K562 (cell line): ENCODE data around the gene PLEKHM3. TPM values are rescaled to one million over a fixed set of nuclear protein-coding genes. Genes with fewer than 3 reads are reported as not detected.

Experiments used
- GATAD2A ChIP-seq: fragments of 450-650 bp; IDR thresholded peaks from 2 replicates; pipeline ENCODE4 v1.6.1; 2017
- JUNB ChIP-seq: fragments of 450-650 bp; formaldehyde crosslinking; conservative IDR thresholded peaks from 2 replicates; pipeline ENCODE4 v1.4.0; 2020; ENCODE audit warnings: mild to moderate bottlenecking
- NFE2L1 ChIP-seq: fragments of 450-650 bp; IDR thresholded peaks from 2 replicates; pipeline ENCODE4 v1.6.1; 2016; ENCODE audit warnings: missing genetic modification characterization, low read depth, mild to moderate bottlenecking, missing compliant biosample characterization, moderate library complexity, borderline replicate concordance
- PHF8 ChIP-seq: fragments of 200-600 bp; sonication (generic); IDR thresholded peaks from 2 replicates; pipeline ENCODE4 v1.6.1; 2012; ENCODE audit warnings: mixed run types, mild to moderate bottlenecking, inconsistent platforms, low read length, moderate library complexity, borderline replicate concordance
- SREBF1 ChIP-seq: fragments of 150-350 bp; IDR thresholded peaks from 2 replicates; pipeline ENCODE4 v1.6.1; 2014; ENCODE audit warnings: antibody characterized with exemption, low read depth, low read length, borderline replicate concordance
- SRSF7 ChIP-seq: fragments of 200-400 bp; formaldehyde crosslinking; optimal IDR thresholded peaks from 2 replicates; pipeline ENCODE3; 2017; ENCODE audit warnings: mild to moderate bottlenecking, low read depth, low read length
- TAF15 ChIP-seq: fragments of 200-400 bp; formaldehyde crosslinking; IDR thresholded peaks from 2 replicates; pipeline ENCODE4 v1.6.1; 2017; ENCODE audit warnings: mild to moderate bottlenecking, low read depth, low read length, moderate library complexity
- ZNF217 ChIP-seq: sonication (generic); formaldehyde crosslinking; IDR thresholded peaks from 2 replicates; pipeline ENCODE4 v1.8.0; 2022; ENCODE audit warnings: mild to moderate bottlenecking, missing genetic modification reagents
- ZNF324 ChIP-seq: fragments of 250-450 bp; sonication (Bioruptor Pico); IDR thresholded peaks from 2 replicates; pipeline ENCODE4 v1.4.0; 2020; ENCODE audit warnings: mild to moderate bottlenecking
- polyA plus RNA-seq, 8 experiments: library from polyadenylated mRNA; depleted of rRNA in 4 of 8; stranded (reverse) in 5 of 8; unstranded in 3 of 8; fragments of >200 nt; fragmentation: Nextera tagmentation in 2 of 8; fragmentation: Illumina TruSeq in 1 of 8; extraction: Ambion mirVana in 2 of 8; extraction: Trizol in 1 of 8; gene quantifications; 2 replicates each; pipeline versions ENCODE4 v1.2.1 to v1.2.3, GENCODE V29; 2011 to 2014; ENCODE audit warnings: inconsistent platforms in 1 of 8, missing spikeins in 1 of 8
- total RNA-seq, 7 experiments: library from RNA; depleted of rRNA in 6 of 7; stranded (reverse); fragments of >200 nt in 6 of 7; fragmentation: Illumina TruSeq in 2 of 7; extraction: Trizol in 2 of 7; gene quantifications; 2 replicates each; pipeline versions ENCODE4 v1.2.1 to v1.2.3, GENCODE V29; 2011 to 2021; ENCODE audit warnings: low replicate concordance in 1 of 7
- TF ChIP-seq, protein P1 (sequence below), 2 experiments: fragments of 450-650 bp; formaldehyde crosslinking in 1 of 2; IDR thresholded peaks; 2 replicates each; pipeline versions ENCODE4 v1.4.0 to v1.6.1; 2014 to 2020; ENCODE audit warnings: mild to moderate bottlenecking in 2 of 2, borderline replicate concordance in 1 of 2, low read depth in 1 of 2
- TF ChIP-seq, protein P2 (sequence below): fragments of 450-650 bp; formaldehyde crosslinking; IDR thresholded peaks from 2 replicates; pipeline ENCODE4 v1.4.0; 2022; ENCODE audit warnings: missing genetic modification characterization
- TF ChIP-seq, protein P3 (sequence below): fragments of 250-450 bp; sonication (Bioruptor Pico); IDR thresholded peaks from 2 replicates; pipeline ENCODE4 v1.6.1; 2021; ENCODE audit warnings: mild to moderate bottlenecking
- TF ChIP-seq, protein P4 (sequence below): fragments of 200-800 bp; sonication (Bioruptor generic); IDR thresholded peaks from 2 replicates; pipeline ENCODE4 v1.6.1; 2017; ENCODE audit warnings: missing genetic modification characterization, missing compliant biosample characterization

The PLEKHM3 gene
- total and polyA plus RNA-seq, 9 of the 15 experiments (the other 6 are each of a cell fraction or from before 2014, with no cell fraction given) = 0.24 to 1.6 (median 1.0) TPM

DNA sequence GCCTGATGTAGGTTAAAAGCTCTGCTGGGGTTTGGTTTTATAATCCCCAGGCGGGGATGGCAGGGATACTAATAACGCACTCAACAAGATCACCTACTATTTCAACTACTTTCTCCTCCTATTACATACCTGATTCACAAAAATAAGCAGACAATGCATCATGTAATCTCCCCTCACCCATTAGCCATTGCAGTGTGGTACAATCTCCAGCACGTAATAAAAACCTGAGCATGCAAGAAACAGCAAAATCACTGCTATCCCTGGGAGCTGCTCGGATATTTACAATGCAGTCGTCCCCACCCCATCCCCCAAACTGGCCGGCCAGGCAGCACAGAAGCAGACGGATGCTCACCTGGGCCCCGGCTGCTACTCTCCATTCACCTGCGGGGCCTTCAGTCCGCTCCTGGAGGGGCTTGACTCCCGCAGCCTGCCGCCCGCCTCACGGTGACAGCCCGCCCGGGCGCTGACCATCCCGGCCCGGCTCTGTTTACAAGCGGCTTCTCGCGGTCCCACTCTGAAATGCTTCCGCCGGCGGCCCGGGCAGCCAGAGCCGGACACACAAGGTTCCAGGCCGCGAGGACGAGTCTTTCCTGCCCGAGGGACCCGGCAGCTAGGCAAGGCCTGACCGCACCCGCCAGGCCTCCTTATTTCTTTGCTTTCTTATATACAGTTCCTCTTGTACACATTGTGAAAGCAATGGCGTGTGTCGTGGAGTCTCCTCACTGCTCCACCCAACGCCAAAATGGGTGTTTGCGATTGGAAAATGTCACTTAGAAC, at the start of gene PLEKHM3 (continued):
- TF ChIP-seq, protein P1, sequence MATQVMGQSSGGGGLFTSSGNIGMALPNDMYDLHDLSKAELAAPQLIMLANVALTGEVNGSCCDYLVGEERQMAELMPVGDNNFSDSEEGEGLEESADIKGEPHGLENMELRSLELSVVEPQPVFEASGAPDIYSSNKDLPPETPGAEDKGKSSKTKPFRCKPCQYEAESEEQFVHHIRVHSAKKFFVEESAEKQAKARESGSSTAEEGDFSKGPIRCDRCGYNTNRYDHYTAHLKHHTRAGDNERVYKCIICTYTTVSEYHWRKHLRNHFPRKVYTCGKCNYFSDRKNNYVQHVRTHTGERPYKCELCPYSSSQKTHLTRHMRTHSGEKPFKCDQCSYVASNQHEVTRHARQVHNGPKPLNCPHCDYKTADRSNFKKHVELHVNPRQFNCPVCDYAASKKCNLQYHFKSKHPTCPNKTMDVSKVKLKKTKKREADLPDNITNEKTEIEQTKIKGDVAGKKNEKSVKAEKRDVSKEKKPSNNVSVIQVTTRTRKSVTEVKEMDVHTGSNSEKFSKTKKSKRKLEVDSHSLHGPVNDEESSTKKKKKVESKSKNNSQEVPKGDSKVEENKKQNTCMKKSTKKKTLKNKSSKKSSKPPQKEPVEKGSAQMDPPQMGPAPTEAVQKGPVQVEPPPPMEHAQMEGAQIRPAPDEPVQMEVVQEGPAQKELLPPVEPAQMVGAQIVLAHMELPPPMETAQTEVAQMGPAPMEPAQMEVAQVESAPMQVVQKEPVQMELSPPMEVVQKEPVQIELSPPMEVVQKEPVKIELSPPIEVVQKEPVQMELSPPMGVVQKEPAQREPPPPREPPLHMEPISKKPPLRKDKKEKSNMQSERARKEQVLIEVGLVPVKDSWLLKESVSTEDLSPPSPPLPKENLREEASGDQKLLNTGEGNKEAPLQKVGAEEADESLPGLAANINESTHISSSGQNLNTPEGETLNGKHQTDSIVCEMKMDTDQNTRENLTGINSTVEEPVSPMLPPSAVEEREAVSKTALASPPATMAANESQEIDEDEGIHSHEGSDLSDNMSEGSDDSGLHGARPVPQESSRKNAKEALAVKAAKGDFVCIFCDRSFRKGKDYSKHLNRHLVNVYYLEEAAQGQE (IDR thresholded peaks at IDR 0.05; ENCODE audit: borderline replicate concordance) = no peak
- TF ChIP-seq, protein P1 (CRISPR knock-in tag; IDR thresholded peaks at IDR 0.05; ENCODE audit: low read depth) = no peak
- no peak for TF ChIP-seq GATAD2A
- TF ChIP-seq ZNF217 = no peak
- TF ChIP-seq NFE2L1 (tag) = no peak
- TF ChIP-seq, protein P2, sequence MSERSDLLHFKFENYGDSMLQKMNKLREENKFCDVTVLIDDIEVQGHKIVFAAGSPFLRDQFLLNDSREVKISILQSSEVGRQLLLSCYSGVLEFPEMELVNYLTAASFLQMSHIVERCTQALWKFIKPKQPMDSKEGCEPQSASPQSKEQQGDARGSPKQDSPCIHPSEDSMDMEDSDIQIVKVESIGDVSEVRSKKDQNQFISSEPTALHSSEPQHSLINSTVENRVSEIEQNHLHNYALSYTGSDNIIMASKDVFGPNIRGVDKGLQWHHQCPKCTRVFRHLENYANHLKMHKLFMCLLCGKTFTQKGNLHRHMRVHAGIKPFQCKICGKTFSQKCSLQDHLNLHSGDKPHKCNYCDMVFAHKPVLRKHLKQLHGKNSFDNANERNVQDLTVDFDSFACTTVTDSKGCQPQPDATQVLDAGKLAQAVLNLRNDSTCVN (CRISPR knock-in tag) = no peak
- TF ChIP-seq, protein P3, sequence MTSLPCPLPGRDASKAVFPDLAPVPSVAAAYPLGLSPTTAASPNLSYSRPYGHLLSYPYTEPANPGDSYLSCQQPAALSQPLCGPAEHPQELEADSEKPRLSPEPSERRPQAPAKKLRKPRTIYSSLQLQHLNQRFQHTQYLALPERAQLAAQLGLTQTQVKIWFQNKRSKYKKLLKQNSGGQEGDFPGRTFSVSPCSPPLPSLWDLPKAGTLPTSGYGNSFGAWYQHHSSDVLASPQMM = no peak
- no peak for TF ChIP-seq ZNF324 (CRISPR knock-in tag)
- no peak for TF ChIP-seq SRSF7
- no peak for TF ChIP-seq SREBF1
- peak; percentile 84 for TF ChIP-seq PHF8
- no peak for TF ChIP-seq TAF15
- TF ChIP-seq, protein P4, sequence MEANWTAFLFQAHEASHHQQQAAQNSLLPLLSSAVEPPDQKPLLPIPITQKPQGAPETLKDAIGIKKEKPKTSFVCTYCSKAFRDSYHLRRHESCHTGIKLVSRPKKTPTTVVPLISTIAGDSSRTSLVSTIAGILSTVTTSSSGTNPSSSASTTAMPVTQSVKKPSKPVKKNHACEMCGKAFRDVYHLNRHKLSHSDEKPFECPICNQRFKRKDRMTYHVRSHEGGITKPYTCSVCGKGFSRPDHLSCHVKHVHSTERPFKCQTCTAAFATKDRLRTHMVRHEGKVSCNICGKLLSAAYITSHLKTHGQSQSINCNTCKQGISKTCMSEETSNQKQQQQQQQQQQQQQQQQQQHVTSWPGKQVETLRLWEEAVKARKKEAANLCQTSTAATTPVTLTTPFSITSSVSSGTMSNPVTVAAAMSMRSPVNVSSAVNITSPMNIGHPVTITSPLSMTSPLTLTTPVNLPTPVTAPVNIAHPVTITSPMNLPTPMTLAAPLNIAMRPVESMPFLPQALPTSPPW (CRISPR knock-in tag) = peak; percentile 30; the same call in 1 of the 2 replicates
- TF ChIP-seq JUNB (CRISPR knock-in tag) = no peak
